ENCODE data around the gene VANGL2.

DNA sequence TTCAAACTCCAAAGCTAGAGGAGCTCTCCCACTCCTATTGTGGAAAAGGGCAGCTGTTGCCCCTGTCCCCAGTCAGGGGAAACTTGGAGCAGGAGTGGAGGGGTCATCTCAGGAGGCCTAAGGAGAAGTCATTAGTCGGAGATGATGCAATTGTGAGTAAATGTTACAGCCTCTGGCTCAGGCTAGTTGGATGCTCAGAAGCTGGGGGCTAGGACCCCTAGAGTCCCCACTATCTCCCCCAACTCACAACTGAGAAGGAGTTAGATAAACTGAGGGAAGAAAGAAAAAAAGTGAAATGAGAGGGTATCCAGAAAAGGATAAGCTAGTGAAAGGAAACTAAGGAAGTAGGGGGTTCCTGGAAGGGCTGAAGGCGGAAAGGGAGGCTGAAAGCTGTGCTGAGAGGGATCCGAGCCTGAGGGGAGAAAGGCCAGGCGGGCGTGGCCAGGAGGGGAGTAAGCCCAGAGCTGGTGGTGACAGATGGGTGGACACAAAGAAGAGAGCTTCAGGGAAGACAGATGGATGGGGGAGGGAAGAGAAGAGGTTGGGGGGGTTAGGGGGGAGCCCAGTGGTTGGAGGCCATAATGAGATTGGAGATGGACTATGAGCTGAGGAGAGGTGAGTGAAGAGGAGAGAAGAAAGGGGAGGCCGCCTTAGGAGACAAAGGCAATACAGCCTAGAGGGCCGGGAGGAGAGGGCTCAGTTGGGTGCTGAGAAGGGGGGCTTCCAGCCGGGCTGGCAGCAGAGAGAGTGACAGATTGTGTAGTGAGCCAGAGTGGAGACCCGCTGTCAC lies 38.0 kb upstream of the VANGL2 start:
- TF ChIP-seq CTCF (IDR thresholded peaks at IDR 0.05) (no peak), POLR2A (IDR thresholded peaks at IDR 0.05) (no peak), EP300 (IDR thresholded peaks at IDR 0.05) (no peak)

Measured in ovary (tissue), 3 donors.